Lung (tissue), 12 donors: ENCODE data around the gene FASN. TPM values are rescaled to one million over a fixed set of nuclear protein-coding genes. Genes with fewer than 3 reads are reported as not detected.

Experiments used
- ATAC-seq: fragments of 200-7000 bp; cut with Tn5 transposase; one replicate; pipeline ENCODE4 v1.9.1; 2020; ENCODE audit warnings: moderate number of reproducible peaks; ENCODE audit not compliant: insufficient read depth, low FRiP score
- DNase-seq, 3 donors: peaks; one replicate each; pipeline ENCODE4 v3.0.0-alpha.2; 2013 to 2017
- H3K27ac ChIP-seq, 2 donors: one replicate each; pipeline ENCODE4 v1.5.1; 2013; ENCODE audit warnings: mild to moderate bottlenecking in 2 of 2, moderate library complexity in 2 of 2, control low read depth in 1 of 2, inconsistent platforms in 1 of 2, low read depth in 1 of 2, low read length in 1 of 2
- H3K27me3 ChIP-seq, 3 donors: one replicate each; pipeline ENCODE4 v1.5.1; 2013; ENCODE audit warnings: low read length in 2 of 3; ENCODE audit not compliant: control insufficient read depth in 3 of 3, insufficient read depth in 3 of 3
- H3K36me3 ChIP-seq, 4 donors: one replicate each; pipeline ENCODE4 v1.5.1; 2013; ENCODE audit warnings: low read length in 4 of 4, mild to moderate bottlenecking in 1 of 4, moderate library complexity in 1 of 4; ENCODE audit not compliant: control insufficient read depth in 4 of 4, insufficient read depth in 4 of 4
- H3K4me1 ChIP-seq, 5 donors: one replicate each; pipeline ENCODE4 v1.5.1; 2013; ENCODE audit warnings: low read length in 5 of 5, mild to moderate bottlenecking in 2 of 5, moderate library complexity in 1 of 5; ENCODE audit not compliant: control insufficient read depth in 5 of 5, insufficient read depth in 5 of 5
- H3K4me3 ChIP-seq: one replicate; pipeline ENCODE4 v1.5.1; 2013; ENCODE audit warnings: mild to moderate bottlenecking, control low read depth, moderate library complexity
- H3K9ac ChIP-seq, 2 donors: one replicate each; pipeline ENCODE4 v1.5.1; 2013; ENCODE audit warnings: low read length in 2 of 2, control low read depth in 1 of 2; ENCODE audit not compliant: insufficient read depth in 1 of 2
- H3K9me3 ChIP-seq, 4 donors: one replicate each; pipeline ENCODE4 v1.5.1; 2013; ENCODE audit warnings: low read length in 3 of 4, mild to moderate bottlenecking in 1 of 4, moderate library complexity in 1 of 4; ENCODE audit not compliant: control insufficient read depth in 4 of 4, insufficient read depth in 3 of 4
- CTCF ChIP-seq: IDR thresholded peaks from 2 replicates; pipeline ENCODE4 v1.5.1; 2012; ENCODE audit warnings: mild to moderate bottlenecking; ENCODE audit errors: control extremely low read depth, extremely low read depth
- WGBS, 2 donors: extraction: QIAGEN DNeasy Blood & Tissue Kit; methylation state at CpG; one replicate each; pipeline ENCODE4 v1.1.7; 2013; 5-methylcytosine and 5-hydroxymethylcytosine counted together
- polyA plus RNA-seq, 2 donors: library from polyadenylated mRNA; stranded (reverse); fragments of 200-250 nt; gene quantifications; one replicate each; pipeline ENCODE4 v1.2.1, GENCODE V29; 2013
- total RNA-seq, 2 donors: library from RNA; depleted of rRNA in 1 of 2; stranded (reverse); fragments of >200 nt in 1 of 2; gene quantifications; one replicate each; pipeline ENCODE4 v1.2.1, GENCODE V29; 2014 to 2021
- donor health status: control.
- donor health status: control.
- donor health status: Bipolar disorder and iron deficiency.
- donor health status: healthy.
- donor health status: DM: yes; HTN: yes; CAD: no.

Gene FASN
- total and polyA plus RNA-seq, 4 donors, result 46.2 to 604 (median 212) TPM

GRCh38 chr17:82059272-82060000 is 38.6 kb downstream of the FASN start:
- H3K9me3 ChIP-seq, result no peaks in the 10 kb centered on the region
- H3K27ac ChIP-seq, result no peak overlapping the region
- no peak for DNase-seq
- no peaks in the 10 kb centered on the region for H3K27me3 ChIP-seq
- TF ChIP-seq CTCF, result no peak
- peaks cover 0 to 4% (median 3%) of the 10 kb centered on the region in 5 donors for H3K4me1 ChIP-seq
- H3K4me3 ChIP-seq, result no peak overlapping the region
- H3K36me3 ChIP-seq, result peaks cover 5 to 92% (median 19%) of the 10 kb centered on the region in 4 donors
- H3K9ac ChIP-seq, result no peak overlapping the region
- no peak for ATAC-seq
- WGBS, 2 donors, result 87 to 88% methylated on average over 18 to 19 of the region's 19 CpGs

GRCh38 chr17:82058855-82059249 is 39.2 kb downstream of the FASN start:
- Histone ChIP-seq H3K36me3 (peaks cover 5 to 93% (median 19%) of the 10 kb centered on the region in 4 donors), H3K27me3 (no peaks in the 10 kb centered on the region), H3K4me3 (no peak overlapping the region), H3K27ac (no peak overlapping the region), H3K9ac (no peak overlapping the region), H3K4me1 (no peaks in the 10 kb centered on the region), H3K9me3 (no peaks in the 10 kb centered on the region)
- ATAC-seq (no peak), DNase-seq (no peak)
- WGBS, 2 donors, result 77 to 85% methylated on average over 10 of the region's 10 CpGs
- no peak for TF ChIP-seq CTCF

GRCh38 chr17:82058230-82058854 is 39.7 kb downstream of the FASN start:
- no peak for TF ChIP-seq CTCF
- 81 to 92% methylated on average over 17 of the region's 17 CpGs for WGBS, 2 donors
- Histone ChIP-seq H3K27me3 (no peaks in the 10 kb centered on the region), H3K9me3 (no peaks in the 10 kb centered on the region), H3K4me1 (peaks cover 0 to 2% (median 0%) of the 10 kb centered on the region in 5 donors), H3K27ac (no peak overlapping the region), H3K4me3 (no peak overlapping the region), H3K9ac (no peak overlapping the region), H3K36me3 (peaks cover 5 to 93% (median 19%) of the 10 kb centered on the region in 4 donors)
- DNase-seq (no peak), ATAC-seq (no peak)
